Neural cell (in vitro differentiated cells): ENCODE results near the gene ABHD17C. TPM values are rescaled to one million over a fixed set of nuclear protein-coding genes. Genes with fewer than 3 reads are reported as not detected.

Experiments
- H2AFZ ChIP-seq: fragments of 200-600, 300-800 bp; sonication (generic), shearing (Covaris generic); 2 replicates; pipeline ENCODE4 v1.6.0; 2014; ENCODE audit warnings: low read depth, mild to moderate bottlenecking, antibody characterized with exemption, low read length, moderate library complexity
- H3F3A ChIP-seq: fragments of 200-600 bp; shearing (Covaris generic); 2 replicates; pipeline ENCODE4 v1.6.1; 2016; ENCODE audit warnings: mild to moderate bottlenecking, moderate library complexity, mixed read lengths, antibody characterized with exemption, low read length; ENCODE audit not compliant: insufficient read depth, poor library complexity, severe bottlenecking
- H3K27ac ChIP-seq: fragments of 200-600, 300-800 bp; sonication (generic), shearing (Covaris generic); 2 replicates; pipeline ENCODE4 v1.5.1; 2014; ENCODE audit warnings: mild to moderate bottlenecking, low read length, moderate library complexity
- H3K27me3 ChIP-seq: fragments of 300-800, 200-600 bp; sonication (generic), shearing (Covaris generic); 2 replicates; pipeline ENCODE4 v1.6.0; 2014; ENCODE audit warnings: mild to moderate bottlenecking, low read depth, low read length, moderate library complexity; ENCODE audit not compliant: insufficient read depth
- H3K36me3 ChIP-seq: fragments of 300-800, 200-600 bp; sonication (generic), shearing (Covaris generic); 2 replicates; pipeline ENCODE4 v1.5.1; 2014; ENCODE audit warnings: mild to moderate bottlenecking, antibody characterized with exemption, low read length, moderate library complexity; ENCODE audit not compliant: insufficient read depth
- H3K4me2 ChIP-seq: fragments of 300-800, 200-600 bp; sonication (generic), shearing (Covaris generic); 2 replicates; pipeline ENCODE4 v1.6.0; 2014; ENCODE audit warnings: mild to moderate bottlenecking, low read length
- H3K4me3 ChIP-seq: fragments of 300-800, 200-600 bp; sonication (generic), shearing (Covaris generic); 2 replicates; pipeline ENCODE4 v1.5.1; 2014; ENCODE audit warnings: mild to moderate bottlenecking, low read length, moderate library complexity
- H3K79me2 ChIP-seq: fragments of 200-600 bp; shearing (Covaris generic); replicated peaks from 2 replicates; pipeline ENCODE4 v1.6.0; 2014; ENCODE audit warnings: mild to moderate bottlenecking, low read length, moderate library complexity; ENCODE audit not compliant: insufficient read depth
- H3K9ac ChIP-seq: fragments of 300-800, 200-600 bp; sonication (generic), shearing (Covaris generic); 2 replicates; pipeline ENCODE4 v1.6.1; 2016; ENCODE audit warnings: mild to moderate bottlenecking, low read length, mixed read lengths
- H3K9me2 ChIP-seq: fragments of 200-600 bp; shearing (Covaris generic); 2 replicates; pipeline ENCODE4 v1.6.1; 2016; ENCODE audit warnings: mild to moderate bottlenecking, low read length, mixed read lengths; ENCODE audit not compliant: insufficient read depth
- H3K9me3 ChIP-seq: fragments of 200-600, 300-800 bp; sonication (generic), shearing (Covaris generic); 2 replicates; pipeline ENCODE4 v1.6.1; 2016; ENCODE audit warnings: mild to moderate bottlenecking, mixed run types, low read length, moderate library complexity, mixed read lengths
- H4K20me1 ChIP-seq: fragments of 200-600 bp; shearing (Covaris generic); 2 replicates; pipeline ENCODE4 v1.6.1; 2016; ENCODE audit warnings: mild to moderate bottlenecking, mixed run types; ENCODE audit not compliant: insufficient read depth
- EP300 ChIP-seq: fragments of 450-650 bp; conservative IDR thresholded peaks from 2 replicates; pipeline ENCODE4 v1.6.1; 2014; ENCODE audit warnings: antibody characterized with exemption, mild to moderate bottlenecking, moderate library complexity; ENCODE audit not compliant: poor library complexity, severe bottlenecking
- EZH2 ChIP-seq: fragments of 200-600, 300-800 bp; shearing (Covaris generic), sonication (generic); IDR thresholded peaks from 2 replicates; pipeline ENCODE4 v1.6.1; 2014; ENCODE audit warnings: antibody characterized with exemption, low read length, borderline replicate concordance, mild to moderate bottlenecking; ENCODE audit not compliant: insufficient read depth, poor library complexity, severe bottlenecking
- MXI1 ChIP-seq: fragments of 450-650 bp; conservative IDR thresholded peaks from 2 replicates; pipeline ENCODE4 v1.6.1; 2014; ENCODE audit warnings: antibody characterized with exemption, mild to moderate bottlenecking; ENCODE audit not compliant: poor library complexity, severe bottlenecking
- POLR2AphosphoS5 ChIP-seq: IDR thresholded peaks from 2 replicates; pipeline ENCODE4 v1.6.1; 2012
- RAD21 ChIP-seq: fragments of 450-650 bp; conservative IDR thresholded peaks from 2 replicates; pipeline ENCODE4 v1.6.1; 2014; ENCODE audit warnings: antibody characterized with exemption, mild to moderate bottlenecking, moderate library complexity
- SMC3 ChIP-seq: fragments of 450-650 bp; conservative IDR thresholded peaks from 2 replicates; pipeline ENCODE4 v1.6.1; 2014; ENCODE audit warnings: antibody characterized with exemption, mild to moderate bottlenecking, moderate library complexity; ENCODE audit not compliant: poor library complexity
- TAF1 ChIP-seq: IDR thresholded peaks from 2 replicates; pipeline ENCODE4 v1.6.1; 2012; ENCODE audit warnings: low read depth
- polyA plus RNA-seq: library from polyadenylated mRNA; depleted of rRNA; stranded (reverse); fragments of >200 nt; gene quantifications from 2 replicates; pipeline ENCODE4 v1.2.3, GENCODE V29; 2014
- TF ChIP-seq, protein P1 (sequence below): IDR thresholded peaks from 2 replicates; pipeline ENCODE4 v1.6.1; 2012; ENCODE audit warnings: borderline replicate concordance
- TF ChIP-seq, protein P2 (sequence below): fragments of 450-650 bp; IDR thresholded peaks from 2 replicates; pipeline ENCODE4 v1.5.1; 2014; ENCODE audit warnings: antibody characterized with exemption, mild to moderate bottlenecking, moderate library complexity; ENCODE audit not compliant: poor library complexity, severe bottlenecking

Gene ABHD17C
- polyA plus RNA-seq, 1 donor from 2014 or later = 18.3 TPM

DNA sequence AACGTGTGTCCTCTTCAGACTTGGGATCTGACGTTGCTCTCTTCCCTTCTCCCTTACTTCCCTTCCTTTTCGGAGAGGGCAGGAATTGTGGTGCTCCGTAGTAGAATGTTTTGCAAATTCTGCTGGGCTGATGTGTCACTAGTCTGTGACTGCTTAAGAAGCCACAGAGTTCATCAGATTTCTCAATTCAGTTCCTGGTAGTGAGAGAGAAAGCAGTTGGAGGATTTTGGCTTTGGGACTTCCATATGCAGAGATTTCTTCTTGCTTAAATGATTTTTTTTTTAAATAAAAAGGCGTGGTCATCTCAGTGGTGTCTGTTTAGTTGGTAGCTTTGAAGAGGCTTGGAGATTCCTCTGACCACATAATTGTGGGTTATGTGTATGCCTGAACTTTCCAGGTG, 94.2 kb downstream of the ABHD17C start:
- Histone ChIP-seq H4K20me1 (no peaks in the 10 kb centered on the region), H3K9me2 (no peaks in the 10 kb centered on the region), H3K9ac (no peak overlapping the region), H3K27me3 (no peaks in the 10 kb centered on the region), H3K27ac (no peak overlapping the region), H3F3A (no peaks in the 10 kb centered on the region), H3K9me3 (no peaks in the 10 kb centered on the region), H3K4me3 (no peak overlapping the region), H3K36me3 (no peaks in the 10 kb centered on the region), H3K79me2 (no peaks in the 10 kb centered on the region), H2AFZ (no peak overlapping the region), H3K4me2 (no peak overlapping the region)
- TF ChIP-seq POLR2AphosphoS5 = no peak
- TF ChIP-seq RAD21 = no peak
- TF ChIP-seq EP300 = no peak
- TF ChIP-seq, protein P1, sequence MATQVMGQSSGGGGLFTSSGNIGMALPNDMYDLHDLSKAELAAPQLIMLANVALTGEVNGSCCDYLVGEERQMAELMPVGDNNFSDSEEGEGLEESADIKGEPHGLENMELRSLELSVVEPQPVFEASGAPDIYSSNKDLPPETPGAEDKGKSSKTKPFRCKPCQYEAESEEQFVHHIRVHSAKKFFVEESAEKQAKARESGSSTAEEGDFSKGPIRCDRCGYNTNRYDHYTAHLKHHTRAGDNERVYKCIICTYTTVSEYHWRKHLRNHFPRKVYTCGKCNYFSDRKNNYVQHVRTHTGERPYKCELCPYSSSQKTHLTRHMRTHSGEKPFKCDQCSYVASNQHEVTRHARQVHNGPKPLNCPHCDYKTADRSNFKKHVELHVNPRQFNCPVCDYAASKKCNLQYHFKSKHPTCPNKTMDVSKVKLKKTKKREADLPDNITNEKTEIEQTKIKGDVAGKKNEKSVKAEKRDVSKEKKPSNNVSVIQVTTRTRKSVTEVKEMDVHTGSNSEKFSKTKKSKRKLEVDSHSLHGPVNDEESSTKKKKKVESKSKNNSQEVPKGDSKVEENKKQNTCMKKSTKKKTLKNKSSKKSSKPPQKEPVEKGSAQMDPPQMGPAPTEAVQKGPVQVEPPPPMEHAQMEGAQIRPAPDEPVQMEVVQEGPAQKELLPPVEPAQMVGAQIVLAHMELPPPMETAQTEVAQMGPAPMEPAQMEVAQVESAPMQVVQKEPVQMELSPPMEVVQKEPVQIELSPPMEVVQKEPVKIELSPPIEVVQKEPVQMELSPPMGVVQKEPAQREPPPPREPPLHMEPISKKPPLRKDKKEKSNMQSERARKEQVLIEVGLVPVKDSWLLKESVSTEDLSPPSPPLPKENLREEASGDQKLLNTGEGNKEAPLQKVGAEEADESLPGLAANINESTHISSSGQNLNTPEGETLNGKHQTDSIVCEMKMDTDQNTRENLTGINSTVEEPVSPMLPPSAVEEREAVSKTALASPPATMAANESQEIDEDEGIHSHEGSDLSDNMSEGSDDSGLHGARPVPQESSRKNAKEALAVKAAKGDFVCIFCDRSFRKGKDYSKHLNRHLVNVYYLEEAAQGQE = no peak
- no peak for TF ChIP-seq MXI1
- TF ChIP-seq, protein P2, sequence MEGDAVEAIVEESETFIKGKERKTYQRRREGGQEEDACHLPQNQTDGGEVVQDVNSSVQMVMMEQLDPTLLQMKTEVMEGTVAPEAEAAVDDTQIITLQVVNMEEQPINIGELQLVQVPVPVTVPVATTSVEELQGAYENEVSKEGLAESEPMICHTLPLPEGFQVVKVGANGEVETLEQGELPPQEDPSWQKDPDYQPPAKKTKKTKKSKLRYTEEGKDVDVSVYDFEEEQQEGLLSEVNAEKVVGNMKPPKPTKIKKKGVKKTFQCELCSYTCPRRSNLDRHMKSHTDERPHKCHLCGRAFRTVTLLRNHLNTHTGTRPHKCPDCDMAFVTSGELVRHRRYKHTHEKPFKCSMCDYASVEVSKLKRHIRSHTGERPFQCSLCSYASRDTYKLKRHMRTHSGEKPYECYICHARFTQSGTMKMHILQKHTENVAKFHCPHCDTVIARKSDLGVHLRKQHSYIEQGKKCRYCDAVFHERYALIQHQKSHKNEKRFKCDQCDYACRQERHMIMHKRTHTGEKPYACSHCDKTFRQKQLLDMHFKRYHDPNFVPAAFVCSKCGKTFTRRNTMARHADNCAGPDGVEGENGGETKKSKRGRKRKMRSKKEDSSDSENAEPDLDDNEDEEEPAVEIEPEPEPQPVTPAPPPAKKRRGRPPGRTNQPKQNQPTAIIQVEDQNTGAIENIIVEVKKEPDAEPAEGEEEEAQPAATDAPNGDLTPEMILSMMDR = no peak
- no peak for TF ChIP-seq EZH2
- no peak for TF ChIP-seq SMC3
- TF ChIP-seq TAF1 = no peak

DNA sequence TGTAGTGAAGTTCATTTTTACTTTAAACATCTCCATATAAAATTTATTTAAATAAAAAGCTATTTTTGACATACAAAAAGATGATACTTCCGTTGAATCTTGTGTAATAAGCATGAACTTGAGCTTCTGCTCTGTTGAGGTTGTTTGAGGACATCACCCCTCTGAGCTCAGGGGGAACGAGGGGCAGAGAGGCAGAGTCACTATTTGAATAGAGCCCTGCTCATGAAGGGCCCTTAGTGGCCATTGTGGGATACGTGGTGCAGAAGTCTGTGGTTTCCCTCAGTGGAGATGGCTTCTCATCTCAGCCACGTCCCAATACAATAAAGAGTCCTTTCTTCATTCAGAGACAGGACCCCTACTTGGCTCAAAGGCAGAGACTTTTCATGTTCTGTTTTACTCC, 94.7 kb downstream of the ABHD17C start:
- H3K4me3 ChIP-seq = no peak overlapping the region
- H3K9me3 ChIP-seq = no peaks in the 10 kb centered on the region
- H2AFZ ChIP-seq = no peak overlapping the region
- H4K20me1 ChIP-seq = no peaks in the 10 kb centered on the region
- no peak overlapping the region for H3K27ac ChIP-seq
- TF ChIP-seq SMC3 (no peak), EZH2 (no peak), MXI1 (no peak), RAD21 (no peak), EP300 (no peak), TAF1 (no peak), POLR2AphosphoS5 (no peak)
- TF ChIP-seq, protein P1 = no peak
- TF ChIP-seq, protein P2 = no peak
- H3K36me3 ChIP-seq = no peaks in the 10 kb centered on the region
- H3K9me2 ChIP-seq = no peaks in the 10 kb centered on the region
- no peaks in the 10 kb centered on the region for H3F3A ChIP-seq
- no peaks in the 10 kb centered on the region for H3K79me2 ChIP-seq
- H3K4me2 ChIP-seq = no peak overlapping the region
- H3K27me3 ChIP-seq = no peaks in the 10 kb centered on the region
- no peak overlapping the region for H3K9ac ChIP-seq
